ENCODE data around the gene DLX6.

- TF ChIP-seq CTCF (IDR thresholded peaks at IDR 0.05), result no peak
- no peak for TF ChIP-seq POLR2A (IDR thresholded peaks at IDR 0.05)
Measured at GRCh38 chr7:97006055-97006815, 882 bp downstream of the DLX6 start.
